H1 (cell line): Measurements from ENCODE around the gene RHOBTB1. TPM values are rescaled to one million over a fixed set of nuclear protein-coding genes. Genes with fewer than 3 reads are reported as not detected.

Experiments used
- CTCF ChIA-PET: fragments of 300-600 bp; sonication (Branson Sonifier 250); formaldehyde crosslinking; loops from one replicate; lab custom pipeline; 2021; ENCODE audit not compliant: partially characterized antibody; lab: Charles Lee
- POLR2A ChIA-PET: fragments of 300-600 bp; sonication (Branson Sonifier 250); formaldehyde crosslinking; loops from one replicate; lab custom pipeline; 2021; ENCODE audit warnings: inconsistent platforms; ENCODE audit not compliant: partially characterized antibody; lab: Charles Lee
- DNase-seq, 2 experiments: peaks; one replicate each; pipeline versions ENCODE4 v3.0.0 to v3.0.0-alpha.2; 2010 to 2022; ENCODE audit warnings: low spot score in 2 of 2, low read depth in 1 of 2, mixed read lengths in 1 of 2
- FAIRE-seq: peaks from 2 replicates; lab custom pipeline; 2011; peaks lifted over from hg19 to GRCh38; lab: Jason Lieb, UNC
- H2AFZ ChIP-seq: 2 replicates; pipeline ENCODE4 v1.8.1; 2012; ENCODE audit warnings: low read length, inconsistent platforms
- H2AK5ac ChIP-seq: 2 replicates; pipeline ENCODE4 v1.6.1; 2013; ENCODE audit warnings: low read depth, low read length
- H2BK120ac ChIP-seq: replicated peaks from 2 replicates; pipeline ENCODE3; 2013; ENCODE audit warnings: low read depth, low read length, inconsistent platforms
- H2BK12ac ChIP-seq: 2 replicates; pipeline ENCODE4 v1.6.1; 2013; ENCODE audit warnings: low read depth, low read length
- H2BK15ac ChIP-seq: 2 replicates; pipeline ENCODE4 v1.6.1; 2013; ENCODE audit warnings: low read length
- H2BK20ac ChIP-seq: 2 replicates; pipeline ENCODE4 v1.6.1; 2013; ENCODE audit warnings: low read length
- H2BK5ac ChIP-seq: 2 replicates; pipeline ENCODE4 v1.6.1; 2013; ENCODE audit warnings: low read depth, low read length
- H3K14ac ChIP-seq: 2 replicates; pipeline ENCODE4 v1.6.1; 2013; ENCODE audit warnings: inconsistent platforms; ENCODE audit not compliant: insufficient read length
- H3K18ac ChIP-seq: 2 replicates; pipeline ENCODE4 v1.6.1; 2013; ENCODE audit warnings: low read length; ENCODE audit errors: extremely low read depth
- H3K23ac ChIP-seq: 2 replicates; pipeline ENCODE4 v1.6.1; 2013; ENCODE audit warnings: inconsistent platforms; ENCODE audit not compliant: insufficient read length
- H3K23me2 ChIP-seq: 2 replicates; pipeline ENCODE4 v1.6.1; 2013; ENCODE audit warnings: low read depth, low read length
- H3K27ac ChIP-seq: 2 replicates; pipeline ENCODE4 v1.6.1; 2011; ENCODE audit warnings: low read depth, low read length, inconsistent platforms
- H3K27me3 ChIP-seq, 4 experiments: replicated peaks in 1 of 4; 1 replicate in 1 of 4; 2 replicates in 3 of 4; pipeline versions ENCODE4 v1.6.1 to v1.8.1; 2011 to 2013; ENCODE audit warnings: low read length in 3 of 4, mild to moderate bottlenecking in 3 of 4, inconsistent platforms in 2 of 4, mixed read lengths in 2 of 4, moderate library complexity in 1 of 4; ENCODE audit not compliant: control insufficient read depth in 3 of 4, insufficient read depth in 3 of 4; ENCODE audit errors: extremely low read depth in 1 of 4
- H3K36me3 ChIP-seq, 4 experiments: 2 replicates each; pipeline versions ENCODE4 v1.6.1 to v1.8.1; 2011 to 2013; ENCODE audit warnings: mild to moderate bottlenecking in 4 of 4, low read length in 3 of 4, moderate library complexity in 2 of 4, control low read depth in 1 of 4, inconsistent platforms in 1 of 4; ENCODE audit not compliant: insufficient read depth in 4 of 4, control insufficient read depth in 2 of 4
- H3K4ac ChIP-seq: replicated peaks from 2 replicates; pipeline ENCODE3; 2013; ENCODE audit warnings: low read length, low read depth, mixed read lengths, inconsistent platforms; ENCODE audit not compliant: insufficient read length
- H3K4me1 ChIP-seq, 4 experiments: replicated peaks in 1 of 4; 1 replicate in 1 of 4; 2 replicates in 3 of 4; pipeline versions ENCODE4 v1.6.1 to v1.8.1; 2011 to 2013; ENCODE audit warnings: low read length in 3 of 4, inconsistent platforms in 2 of 4, mixed read lengths in 1 of 4; ENCODE audit not compliant: insufficient read depth in 4 of 4, control insufficient read depth in 3 of 4
- H3K4me2 ChIP-seq, 2 experiments: 2 replicates each; pipeline versions ENCODE4 v1.6.1 to v1.8.1; 2011 to 2013; ENCODE audit warnings: low read depth in 2 of 2, low read length in 2 of 2, control low read depth in 1 of 2, inconsistent platforms in 1 of 2, mild to moderate bottlenecking in 1 of 2; ENCODE audit not compliant: insufficient read depth in 1 of 2
- H3K4me3 ChIP-seq, 4 experiments: fragments of 200-600, 300-600 bp in 1 of 4; sonication (generic), shearing (Covaris generic), sonication (Bioruptor Twin) in 1 of 4; 2 replicates each; pipeline versions ENCODE4 v1.5.1 to v1.8.1; 2011 to 2016; ENCODE audit warnings: low read length in 4 of 4, low read depth in 3 of 4, control low read depth in 2 of 4, inconsistent platforms in 2 of 4, mild to moderate bottlenecking in 2 of 4, mixed read lengths in 1 of 4, moderate library complexity in 1 of 4; ENCODE audit not compliant: insufficient read depth in 2 of 4; ENCODE audit errors: extremely low read depth in 1 of 4
- H3K56ac ChIP-seq: replicated peaks from 2 replicates; pipeline ENCODE3; 2013; ENCODE audit warnings: low read depth, mild to moderate bottlenecking, mixed read lengths, low read length, inconsistent platforms; ENCODE audit not compliant: insufficient read length
- H3K79me1 ChIP-seq: 2 replicates; pipeline ENCODE4 v1.6.1; 2013; ENCODE audit warnings: low read depth, low read length, control low read depth
- H3K79me2 ChIP-seq, 2 experiments: 2 replicates each; pipeline versions ENCODE4 v1.6.1 to v1.8.1; 2012 to 2013; ENCODE audit warnings: low read length in 2 of 2, mild to moderate bottlenecking in 2 of 2, inconsistent platforms in 1 of 2; ENCODE audit not compliant: insufficient read depth in 2 of 2, control insufficient read depth in 1 of 2
- H3K9ac ChIP-seq, 4 experiments: replicated peaks in 1 of 4; 1 replicate in 1 of 4; 2 replicates in 3 of 4; pipeline versions ENCODE4 v1.6.1 to v1.8.1; 2011 to 2013; ENCODE audit warnings: low read depth in 3 of 4, low read length in 3 of 4, control low read depth in 2 of 4, mild to moderate bottlenecking in 2 of 4, moderate library complexity in 2 of 4, inconsistent platforms in 1 of 4; ENCODE audit errors: extremely low read depth in 1 of 4
- H3K9me3 ChIP-seq, 2 experiments: 2 replicates each; pipeline versions ENCODE4 v1.6.1 to v1.8.1; 2012 to 2013; ENCODE audit warnings: mild to moderate bottlenecking in 2 of 2, moderate library complexity in 2 of 2, control low read depth in 1 of 2, inconsistent platforms in 1 of 2, low read depth in 1 of 2, low read length in 1 of 2, mixed read lengths in 1 of 2; ENCODE audit not compliant: insufficient read depth in 2 of 2
- H4K20me1 ChIP-seq, 2 experiments: replicated peaks in 1 of 2; 2 replicates each; pipeline versions ENCODE3 to v1.8.1; 2011 to 2013; ENCODE audit warnings: inconsistent platforms in 2 of 2, low read length in 2 of 2, mild to moderate bottlenecking in 1 of 2; ENCODE audit not compliant: insufficient read depth in 2 of 2, control insufficient read depth in 1 of 2
- H4K5ac ChIP-seq: 2 replicates; pipeline ENCODE4 v1.6.1; 2013; ENCODE audit warnings: low read length, low read depth, mixed read lengths, inconsistent platforms; ENCODE audit not compliant: insufficient read length
- H4K8ac ChIP-seq: 2 replicates; pipeline ENCODE4 v1.8.0; 2013; ENCODE audit warnings: mild to moderate bottlenecking, moderate library complexity, low read length, inconsistent platforms; ENCODE audit not compliant: insufficient read depth; ENCODE audit errors: extremely low read depth
- H4K91ac ChIP-seq: replicated peaks from 2 replicates; pipeline ENCODE3; 2013; ENCODE audit warnings: low read length, mixed read lengths, inconsistent platforms; ENCODE audit not compliant: insufficient read length
- BCL11A ChIP-seq, 2 experiments: IDR thresholded peaks; one replicate each; pipeline ENCODE4 v1.6.1; 2011; ENCODE audit warnings: low read depth in 2 of 2, low read length in 2 of 2, mild to moderate bottlenecking in 2 of 2
- RFX5 ChIP-seq: IDR thresholded peaks from 2 replicates; pipeline ENCODE4 v1.6.1; 2011; ENCODE audit warnings: low read depth, low read length, improper control_type of control experiment, borderline replicate concordance
- WGBS, 2 experiments: shearing (Covaris generic) in 1 of 2; methylation state at CpG; one replicate each; pipeline versions ENCODE4 v1.1.6 to v1.1.7; 2013 to 2015; ENCODE audit warnings: low lambda C conversion rate in 2 of 2, mixed read lengths in 2 of 2, inconsistent platforms in 1 of 2, low coverage in 1 of 2, missing lambda C conversion rate in 1 of 2; ENCODE audit not compliant: insufficient replicate concordance in 2 of 2, insufficient coverage in 1 of 2, insufficient read length in 1 of 2; ENCODE audit errors: extremely low coverage in 1 of 2, missing lambda C conversion rate in 1 of 2; 5-methylcytosine and 5-hydroxymethylcytosine counted together
- polyA plus RNA-seq, 7 experiments: library from polyadenylated mRNA; depleted of rRNA in 3 of 7; stranded (reverse) in 5 of 7; unstranded in 2 of 7; fragments of >200 nt in 5 of 7; fragments of 200-250 nt in 2 of 7; gene quantifications; 1 replicate in 5 of 7; 2 replicates in 1 of 7; 4 replicates in 1 of 7; pipeline versions ENCODE4 v1.2.1 to v1.2.3, GENCODE V29; 2011 to 2013; ENCODE audit warnings: missing spikeins in 2 of 7, mixed read lengths in 2 of 7
- total RNA-seq: library from RNA; stranded (reverse); fragmentation: NEBNext Ultra II Directional; extraction: Animal tissue kit (Norgen Biotek cat#: 25700); gene quantifications from 2 replicates; pipeline ENCODE4 v1.2.1, GENCODE V29; 2021

Gene RHOBTB1
- total and polyA plus RNA-seq, 2 of the 8 experiments (the other 6 are each of a cell fraction or from before 2014, with no cell fraction given), result 6.1 to 7.4 TPM

DNA sequence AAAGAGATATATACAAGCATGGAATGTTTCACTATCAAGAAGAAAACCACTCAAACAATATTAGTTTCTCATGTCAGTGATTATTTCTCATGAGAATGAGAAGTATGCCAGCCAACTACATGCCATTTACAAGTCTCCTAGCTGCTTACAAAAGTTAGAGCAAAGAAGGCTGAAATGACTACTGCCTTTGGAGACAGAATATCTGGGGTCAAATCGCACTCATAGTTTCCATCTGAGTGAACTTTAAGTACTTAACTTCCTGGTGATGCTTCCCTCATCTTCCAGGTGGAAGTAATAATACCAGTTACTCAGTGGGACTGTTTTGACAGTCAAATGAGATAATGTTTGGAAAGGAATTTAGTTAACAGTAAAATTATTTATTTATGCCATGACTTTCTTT is 42.0 kb upstream of the RHOBTB1 start:
- H2AFZ ChIP-seq, result no peak overlapping the region
- H2BK5ac ChIP-seq, result no peak overlapping the region
- H3K79me2 ChIP-seq, result no peaks in the 10 kb centered on the region
- no peaks in the 10 kb centered on the region for H3K79me1 ChIP-seq
- FAIRE-seq (no peak), DNase-seq (no peak)
- no peak overlapping the region for H2AK5ac ChIP-seq
- H3K9ac ChIP-seq, result no peak overlapping the region
- H3K9me3 ChIP-seq, result peaks cover 0 to 3% of the 10 kb centered on the region in 2 experiments; a peak in 1 of 4 replicates
- no peak overlapping the region for H2BK15ac ChIP-seq
- no peaks in the 10 kb centered on the region for H4K20me1 ChIP-seq
- no peak overlapping the region for H3K56ac ChIP-seq
- no peak overlapping the region for H4K8ac ChIP-seq
- H2BK20ac ChIP-seq, result no peak overlapping the region
- no peak overlapping the region for H3K4ac ChIP-seq
- no peaks in the 10 kb centered on the region for H3K27me3 ChIP-seq
- TF ChIP-seq BCL11A (IDR thresholded peaks at IDR 0.05; ENCODE audit: low read depth in 2 of 2, low read length in 2 of 2) (no peak), RFX5 (no peak)
- no peak overlapping the region for H4K5ac ChIP-seq
- H3K4me3 ChIP-seq, result no peak overlapping the region
- H3K14ac ChIP-seq, result no peak overlapping the region
- no peak overlapping the region for H2BK12ac ChIP-seq
- H3K4me1 ChIP-seq, result no peaks in the 10 kb centered on the region
- H3K36me3 ChIP-seq, result no peaks in the 10 kb centered on the region
- no peaks in the 10 kb centered on the region for H3K23me2 ChIP-seq
- H3K27ac ChIP-seq, result no peak overlapping the region
- H3K18ac ChIP-seq, result no peak overlapping the region
- no peak overlapping the region for H3K23ac ChIP-seq
- POLR2A ChIA-PET, result no interaction called here
- H4K91ac ChIP-seq, result no peak overlapping the region
- no peak overlapping the region for H2BK120ac ChIP-seq
- H3K4me2 ChIP-seq, result no peak overlapping the region
- WGBS, 2 experiments, result 89% methylated on average over 1 of the region's 1 CpG; no CpG with 5 or more reads in 1 of the 2 experiments
- CTCF ChIA-PET, result interaction anchor here (1.4 kb wide), 1 partner anchor 14 kb away, joined by 3 read pairs; no protein-coding TSS in a partner anchor
